ENCODE measurements around the gene CRISP2. TPM values are rescaled to one million over a fixed set of nuclear protein-coding genes. Genes with fewer than 3 reads are reported as not detected.

Gene CRISP2
- total RNA-seq, 2 donors from 2014 or later, result not detected

DNA sequence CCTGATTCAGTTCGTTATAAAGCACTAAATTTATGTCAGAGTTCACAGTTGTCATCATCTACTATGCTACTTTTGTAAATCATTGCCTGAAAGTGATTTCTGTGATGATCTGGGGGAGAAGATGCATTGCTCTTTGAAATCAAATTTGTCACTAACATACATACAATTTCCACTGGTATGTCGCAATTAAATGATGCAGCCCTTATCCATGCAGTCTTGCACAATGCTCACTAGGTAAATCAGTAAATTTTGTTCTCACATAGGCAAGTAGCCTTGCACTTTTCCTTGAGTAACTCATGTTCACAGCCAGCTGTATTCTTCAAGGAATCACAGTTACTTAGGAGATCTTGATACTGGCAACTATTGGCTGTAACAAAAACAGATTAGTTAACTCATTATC lies 20.8 kb downstream of the CRISP2 start:
- peaks cover 15% of the 10 kb centered on the region for H3K9me3 ChIP-seq (ENCODE audit: control insufficient read depth, low read length)
- 94 to 100% methylated on average over 1 to 2 of the region's 2 CpGs for WGBS, 2 experiments (ENCODE audit: insufficient coverage in 1 of 2, insufficient read length in 1 of 2)
- H3K27ac Mint-ChIP-seq, result no peak overlapping the region
- H3K9ac ChIP-seq (ENCODE audit: extremely low read depth, low read length, poor library complexity, severe bottlenecking), result no peak overlapping the region
- H3K9me3 Mint-ChIP-seq, result no peaks in the 10 kb centered on the region
- H3K4me1 Mint-ChIP-seq, result no peaks in the 10 kb centered on the region
- no peak overlapping the region for H3K4me3 Mint-ChIP-seq
- no peak overlapping the region for H3K4me3 ChIP-seq (ENCODE audit: low read length)
- H3K27me3 ChIP-seq (ENCODE audit: control insufficient read depth, insufficient read depth, low read length, poor library complexity, severe bottlenecking), result no peaks in the 10 kb centered on the region
- no peaks in the 10 kb centered on the region for H3K4me1 ChIP-seq (ENCODE audit: control insufficient read depth, insufficient read depth, low read length)
- no peaks in the 10 kb centered on the region for H3K36me3 ChIP-seq (ENCODE audit: control insufficient read depth, insufficient read depth, low read length)
- TF ChIP-seq, protein P1, sequence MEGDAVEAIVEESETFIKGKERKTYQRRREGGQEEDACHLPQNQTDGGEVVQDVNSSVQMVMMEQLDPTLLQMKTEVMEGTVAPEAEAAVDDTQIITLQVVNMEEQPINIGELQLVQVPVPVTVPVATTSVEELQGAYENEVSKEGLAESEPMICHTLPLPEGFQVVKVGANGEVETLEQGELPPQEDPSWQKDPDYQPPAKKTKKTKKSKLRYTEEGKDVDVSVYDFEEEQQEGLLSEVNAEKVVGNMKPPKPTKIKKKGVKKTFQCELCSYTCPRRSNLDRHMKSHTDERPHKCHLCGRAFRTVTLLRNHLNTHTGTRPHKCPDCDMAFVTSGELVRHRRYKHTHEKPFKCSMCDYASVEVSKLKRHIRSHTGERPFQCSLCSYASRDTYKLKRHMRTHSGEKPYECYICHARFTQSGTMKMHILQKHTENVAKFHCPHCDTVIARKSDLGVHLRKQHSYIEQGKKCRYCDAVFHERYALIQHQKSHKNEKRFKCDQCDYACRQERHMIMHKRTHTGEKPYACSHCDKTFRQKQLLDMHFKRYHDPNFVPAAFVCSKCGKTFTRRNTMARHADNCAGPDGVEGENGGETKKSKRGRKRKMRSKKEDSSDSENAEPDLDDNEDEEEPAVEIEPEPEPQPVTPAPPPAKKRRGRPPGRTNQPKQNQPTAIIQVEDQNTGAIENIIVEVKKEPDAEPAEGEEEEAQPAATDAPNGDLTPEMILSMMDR (conservative IDR thresholded peaks at IDR 0.05), result no peak
- H3K36me3 Mint-ChIP-seq (ENCODE audit: low read depth), result no peaks in the 10 kb centered on the region
- H3K27me3 Mint-ChIP-seq (ENCODE audit: insufficient read depth), result no peaks in the 10 kb centered on the region
- DNase-seq, result no peak
- no peak overlapping the region for H3K27ac ChIP-seq (ENCODE audit: low read depth, low read length)

DNA sequence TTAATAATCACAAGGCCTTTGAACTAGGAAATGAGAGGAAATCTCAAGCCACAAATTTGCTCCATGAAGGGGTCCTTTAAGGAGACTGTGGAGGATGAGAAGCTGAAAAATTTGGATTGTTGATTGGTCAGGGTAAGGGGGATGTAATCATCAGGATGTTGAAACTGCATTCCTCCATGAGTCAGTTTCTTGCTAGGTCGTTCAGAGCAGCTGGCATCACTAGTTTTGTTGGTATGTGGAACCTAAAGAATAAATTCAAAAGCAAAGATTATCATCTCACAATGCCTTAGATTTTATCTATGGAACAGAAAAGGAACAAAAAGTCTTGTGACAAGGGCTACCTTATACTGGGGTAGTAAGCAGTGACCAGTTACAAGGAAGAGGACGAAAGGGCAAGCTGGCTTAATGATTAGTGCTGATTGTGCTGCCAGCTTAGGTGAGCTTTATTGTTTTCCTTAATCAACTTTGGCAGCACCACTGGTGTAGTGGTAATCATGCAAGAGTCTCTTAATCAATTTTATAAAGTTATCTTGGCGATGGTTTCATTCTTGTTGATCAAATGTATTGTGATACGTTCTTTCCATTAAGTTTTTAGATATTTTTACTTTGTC lies 36.6 kb downstream of the CRISP2 start:
- Histone ChIP-seq H3K27ac (ENCODE audit: low read depth, low read length) (no peak overlapping the region), H3K4me1 (ENCODE audit: control insufficient read depth, insufficient read depth, low read length) (no peaks in the 10 kb centered on the region), H3K9me3 (ENCODE audit: control insufficient read depth, low read length) (peaks cover 8% of the 10 kb centered on the region), H3K36me3 (ENCODE audit: control insufficient read depth, insufficient read depth, low read length) (no peaks in the 10 kb centered on the region), H3K9ac (ENCODE audit: extremely low read depth, low read length, poor library complexity, severe bottlenecking) (no peak overlapping the region), H3K27me3 (ENCODE audit: control insufficient read depth, insufficient read depth, low read length, poor library complexity, severe bottlenecking) (no peaks in the 10 kb centered on the region), H3K4me3 (ENCODE audit: low read length) (no peak overlapping the region)
- DNase-seq, result no peak
- WGBS, 2 experiments (ENCODE audit: insufficient coverage in 1 of 2, insufficient read length in 1 of 2), result 64 to 86% methylated on average over 1 to 3 of the region's 4 CpGs
- H3K27ac Mint-ChIP-seq, result no peak overlapping the region
- peaks cover 2% of the 10 kb centered on the region for H3K36me3 Mint-ChIP-seq (ENCODE audit: low read depth)
- H3K4me1 Mint-ChIP-seq, result peaks cover 9% of the 10 kb centered on the region
- no peak overlapping the region for H3K4me3 Mint-ChIP-seq
- H3K27me3 Mint-ChIP-seq (ENCODE audit: insufficient read depth), result no peaks in the 10 kb centered on the region
- peaks cover 13% of the 10 kb centered on the region for H3K9me3 Mint-ChIP-seq
- TF ChIP-seq, protein P1 (conservative IDR thresholded peaks at IDR 0.05), result no peak

DNA sequence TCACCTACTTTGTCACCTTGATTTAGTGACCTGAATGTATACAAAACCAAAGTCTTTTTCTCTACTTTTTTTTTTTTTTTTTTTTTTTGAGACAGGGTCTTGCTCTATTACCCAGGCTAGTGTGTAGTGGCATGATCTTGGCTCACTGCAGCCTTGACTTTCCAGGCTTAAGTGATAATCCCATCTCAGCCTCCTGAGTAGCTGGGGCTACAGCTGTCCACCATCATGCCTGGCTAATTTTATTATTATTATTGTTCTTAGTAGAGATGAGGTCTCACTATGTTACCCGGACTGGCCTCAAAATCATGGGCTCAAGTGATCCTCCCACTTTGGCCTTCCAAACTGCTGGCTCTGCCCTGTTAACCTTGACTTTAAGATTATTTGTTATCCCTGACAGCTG lies 37.5 kb downstream of the CRISP2 start:
- Mint-ChIP-seq H3K4me3 (no peak overlapping the region), H3K27me3 (ENCODE audit: insufficient read depth) (no peaks in the 10 kb centered on the region), H3K9me3 (peaks cover 19% of the 10 kb centered on the region), H3K27ac (no peak overlapping the region), H3K4me1 (peaks cover 11% of the 10 kb centered on the region), H3K36me3 (ENCODE audit: low read depth) (peaks cover 6% of the 10 kb centered on the region)
- H3K27me3 ChIP-seq (ENCODE audit: control insufficient read depth, insufficient read depth, low read length, poor library complexity, severe bottlenecking), result no peaks in the 10 kb centered on the region
- H3K27ac ChIP-seq (ENCODE audit: low read depth, low read length), result no peak overlapping the region
- H3K4me3 ChIP-seq (ENCODE audit: low read length), result no peak overlapping the region
- TF ChIP-seq, protein P1 (conservative IDR thresholded peaks at IDR 0.05), result no peak
- H3K9ac ChIP-seq (ENCODE audit: extremely low read depth, low read length, poor library complexity, severe bottlenecking), result no peak overlapping the region
- no peaks in the 10 kb centered on the region for H3K4me1 ChIP-seq (ENCODE audit: control insufficient read depth, insufficient read depth, low read length)
- H3K9me3 ChIP-seq (ENCODE audit: control insufficient read depth, low read length), result peaks cover 11% of the 10 kb centered on the region
- H3K36me3 ChIP-seq (ENCODE audit: control insufficient read depth, insufficient read depth, low read length), result no peaks in the 10 kb centered on the region
- WGBS, 2 experiments (ENCODE audit: insufficient coverage in 1 of 2, insufficient read length in 1 of 2), result 96 to 100% methylated on average over 1 of the region's 1 CpG
- DNase-seq, result no peak
